IMR-90 (cell line): ENCODE measurements around the gene SLCO3A1.

Experiments
- BHLHE40 ChIP-seq: fragments of 150-350 bp; IDR thresholded peaks from 2 replicates; pipeline ENCODE4 v1.6.1; 2016; ENCODE audit warnings: mild to moderate bottlenecking, low read depth, low read length
- CEBPB ChIP-seq: IDR thresholded peaks from 2 replicates; pipeline ENCODE4 v1.6.1; 2012; ENCODE audit warnings: low read depth, low read length, improper control_type of control experiment
- MAFK ChIP-seq: IDR thresholded peaks from 2 replicates; pipeline ENCODE4 v1.6.1; 2012; ENCODE audit warnings: low read depth, low read length, improper control_type of control experiment
- POLR2A ChIP-seq: IDR thresholded peaks from 2 replicates; pipeline ENCODE4 v1.6.1; 2012; ENCODE audit warnings: mild to moderate bottlenecking, low read depth, low read length
- RAD21 ChIP-seq: IDR thresholded peaks from 2 replicates; pipeline ENCODE4 v1.6.1; 2012; ENCODE audit warnings: low read length, improper control_type of control experiment
- TF ChIP-seq, protein P1 (sequence below): conservative IDR thresholded peaks from 2 replicates; pipeline ENCODE4 v1.5.1; 2012; ENCODE audit warnings: mild to moderate bottlenecking, low read depth, low read length, improper control_type of control experiment

DNA sequence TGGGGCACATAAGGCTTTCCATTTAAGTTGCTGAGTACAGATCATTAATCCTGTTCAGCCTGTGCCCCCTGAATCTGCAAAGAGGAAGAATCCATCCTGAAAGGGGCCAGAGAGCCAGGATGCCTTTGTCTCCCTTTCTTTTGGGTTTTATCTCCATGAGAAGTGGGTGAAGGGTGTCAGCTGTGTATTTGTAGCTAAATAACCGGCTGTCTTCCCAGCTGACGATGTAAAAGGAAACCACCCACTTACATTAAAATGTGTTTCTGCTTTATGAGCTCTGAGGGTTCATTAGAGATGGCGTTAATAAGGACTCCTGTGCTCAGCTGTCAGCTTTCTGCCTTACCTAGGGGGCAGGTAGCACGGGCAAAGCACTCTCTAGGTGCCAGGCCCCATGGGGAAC, 83.4 kb downstream of the SLCO3A1 start:
- TF ChIP-seq, protein P1, sequence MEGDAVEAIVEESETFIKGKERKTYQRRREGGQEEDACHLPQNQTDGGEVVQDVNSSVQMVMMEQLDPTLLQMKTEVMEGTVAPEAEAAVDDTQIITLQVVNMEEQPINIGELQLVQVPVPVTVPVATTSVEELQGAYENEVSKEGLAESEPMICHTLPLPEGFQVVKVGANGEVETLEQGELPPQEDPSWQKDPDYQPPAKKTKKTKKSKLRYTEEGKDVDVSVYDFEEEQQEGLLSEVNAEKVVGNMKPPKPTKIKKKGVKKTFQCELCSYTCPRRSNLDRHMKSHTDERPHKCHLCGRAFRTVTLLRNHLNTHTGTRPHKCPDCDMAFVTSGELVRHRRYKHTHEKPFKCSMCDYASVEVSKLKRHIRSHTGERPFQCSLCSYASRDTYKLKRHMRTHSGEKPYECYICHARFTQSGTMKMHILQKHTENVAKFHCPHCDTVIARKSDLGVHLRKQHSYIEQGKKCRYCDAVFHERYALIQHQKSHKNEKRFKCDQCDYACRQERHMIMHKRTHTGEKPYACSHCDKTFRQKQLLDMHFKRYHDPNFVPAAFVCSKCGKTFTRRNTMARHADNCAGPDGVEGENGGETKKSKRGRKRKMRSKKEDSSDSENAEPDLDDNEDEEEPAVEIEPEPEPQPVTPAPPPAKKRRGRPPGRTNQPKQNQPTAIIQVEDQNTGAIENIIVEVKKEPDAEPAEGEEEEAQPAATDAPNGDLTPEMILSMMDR = no peak
- TF ChIP-seq BHLHE40 (no peak), RAD21 (no peak), MAFK (no peak), POLR2A (no peak), CEBPB (no peak)
